MM.1S (cell line): ENCODE results near the gene GNE.

Experiments
- DNase-seq: peaks from one replicate; pipeline ENCODE4 v3.0.0-alpha.2; 2015
- H2AFZ ChIP-seq: fragments of 300-600 bp; sonication (generic); 2 replicates; pipeline ENCODE4 v1.6.0; 2016; ENCODE audit warnings: antibody characterized with exemption, low read length
- H3F3A ChIP-seq: fragments of 300-600 bp; sonication (generic); 2 replicates; pipeline ENCODE4 v1.6.1; 2016; ENCODE audit warnings: mild to moderate bottlenecking, antibody characterized with exemption, low read length, moderate library complexity, mixed read lengths; ENCODE audit not compliant: insufficient read depth
- H3K27ac ChIP-seq: fragments of 300-600 bp; sonication (generic); 2 replicates; pipeline ENCODE4 v1.5.1; 2016; ENCODE audit warnings: mild to moderate bottlenecking, low read length
- H3K27me3 ChIP-seq: fragments of 300-600 bp; sonication (generic); replicated peaks from 2 replicates; pipeline ENCODE4 v1.6.0; 2016; ENCODE audit warnings: low read length; ENCODE audit not compliant: insufficient read depth
- H3K36me3 ChIP-seq: fragments of 300-600 bp; sonication (generic); replicated peaks from 2 replicates; pipeline ENCODE4 v1.6.1; 2016; ENCODE audit warnings: mild to moderate bottlenecking, low read length, mixed read lengths; ENCODE audit not compliant: insufficient read depth
- H3K4me1 ChIP-seq: fragments of 300-600 bp; sonication (generic); 2 replicates; pipeline ENCODE4 v1.6.1; 2016; ENCODE audit warnings: low read length, mixed read lengths
- H3K4me2 ChIP-seq: fragments of 300-600 bp; sonication (generic); 2 replicates; pipeline ENCODE4 v1.6.0; 2016; ENCODE audit warnings: low read depth, low read length
- H3K4me3 ChIP-seq: fragments of 300-600 bp; sonication (generic); 2 replicates; pipeline ENCODE4 v1.5.1; 2016; ENCODE audit warnings: low read length, mixed read lengths
- H3K79me2 ChIP-seq: fragments of 300-600 bp; sonication (generic); 2 replicates; pipeline ENCODE4 v1.6.1; 2016; ENCODE audit warnings: mixed run types, low read length, mixed read lengths
- H3K9ac ChIP-seq: fragments of 300-600 bp; sonication (generic); 2 replicates; pipeline ENCODE4 v1.6.1; 2016; ENCODE audit warnings: low read length, mixed read lengths
- H3K9me2 ChIP-seq: fragments of 300-600 bp; sonication (generic); replicated peaks from 2 replicates; pipeline ENCODE4 v1.6.1; 2016; ENCODE audit warnings: mild to moderate bottlenecking, low read length, mixed read lengths; ENCODE audit not compliant: insufficient read depth
- H3K9me3 ChIP-seq: fragments of 300-600 bp; sonication (generic); replicated peaks from 2 replicates; pipeline ENCODE4 v1.6.1; 2016; ENCODE audit warnings: mild to moderate bottlenecking, low read length, mixed read lengths; ENCODE audit not compliant: insufficient read depth
- H4K20me1 ChIP-seq: fragments of 300-600 bp; sonication (generic); 2 replicates; pipeline ENCODE4 v1.6.1; 2016; ENCODE audit warnings: mild to moderate bottlenecking, low read length, moderate library complexity, mixed read lengths; ENCODE audit not compliant: insufficient read depth
- CTCF ChIP-seq: fragments of 300-600 bp; sonication (generic); IDR thresholded peaks from 2 replicates; pipeline ENCODE4 v1.5.1; 2016; ENCODE audit warnings: antibody characterized with exemption, low read length, mixed read lengths
- EZH2 ChIP-seq: fragments of 300-600 bp; sonication (generic); optimal IDR thresholded peaks from 2 replicates; pipeline ENCODE3; 2017; ENCODE audit warnings: low read depth, mild to moderate bottlenecking, antibody characterized with exemption, low read length, mixed read lengths
- EZH2phosphoT487 ChIP-seq: fragments of 300-600 bp; sonication (generic); IDR thresholded peaks from 2 replicates; pipeline ENCODE4 v1.6.1; 2018; ENCODE audit warnings: antibody characterized with exemption, low read length

Gene GNE

GRCh38 chr9:36169708-36170107 is 88.5 kb downstream of the GNE start:
- Histone ChIP-seq H3K9me3 (no peaks in the 10 kb centered on the region), H2AFZ (no peak overlapping the region), H3F3A (0 out of 2 replicates have a peak, but pooled peaks cover 3% of the 10 kb centered on the region), H3K79me2 (no peaks in the 10 kb centered on the region), H3K9ac (no peak overlapping the region), H3K36me3 (no peaks in the 10 kb centered on the region), H3K27me3 (no peaks in the 10 kb centered on the region), H3K9me2 (no peaks in the 10 kb centered on the region), H3K4me3 (no peak overlapping the region), H3K4me1 (no peaks in the 10 kb centered on the region), H4K20me1 (no peaks in the 10 kb centered on the region), H3K4me2 (no peak overlapping the region), H3K27ac (no peak overlapping the region)
- no peak for DNase-seq
- no peak for TF ChIP-seq CTCF
- no peak for TF ChIP-seq EZH2phosphoT487
- TF ChIP-seq EZH2 = no peak

- H3K4me1 ChIP-seq = no peaks in the 10 kb centered on the region
- H4K20me1 ChIP-seq = no peaks in the 10 kb centered on the region
- TF ChIP-seq EZH2phosphoT487 (no peak), CTCF (no peak), EZH2 (no peak)
- no peaks in the 10 kb centered on the region for H3K27me3 ChIP-seq
- H3F3A ChIP-seq = 0 out of 2 replicates have a peak, but pooled peaks cover 3% of the 10 kb centered on the region
- no peak within 1 kb of the TSS for H3K4me3 ChIP-seq
- no peak within 1 kb of the TSS for H3K4me2 ChIP-seq
- no peaks in the 10 kb centered on the region for H3K9me3 ChIP-seq
- H2AFZ ChIP-seq = no peak within 1 kb of the TSS
- H3K36me3 ChIP-seq = no peaks in the 10 kb centered on the region
- H3K79me2 ChIP-seq = no peaks in the 10 kb centered on the region
- no peak within 1 kb of the TSS for H3K9ac ChIP-seq
- no peak within 1 kb of the TSS for H3K27ac ChIP-seq
- no peak for DNase-seq
- H3K9me2 ChIP-seq = no peaks in the 10 kb centered on the region
Observed at GRCh38 chr9:36169166-36169565, 89.1 kb downstream of the GNE start, which contains the start of gene CCIN. CCIN (plus strand) TSS chr9:36169388; CDS start chr9:36169503, 115 bp downstream.

GRCh38 chr9:36166168-36166927 is 91.9 kb downstream of the GNE start:
- H2AFZ ChIP-seq = peak overlapping the region; percentile 94
- no peaks in the 10 kb centered on the region for H3K79me2 ChIP-seq
- H3K36me3 ChIP-seq = no peaks in the 10 kb centered on the region
- H3K9me3 ChIP-seq = no peaks in the 10 kb centered on the region
- no peaks in the 10 kb centered on the region for H4K20me1 ChIP-seq
- peak; percentile 86 for DNase-seq
- 0 out of 2 replicates have a peak, but pooled peaks cover 3% of the 10 kb centered on the region for H3F3A ChIP-seq
- peak overlapping the region; percentile 80 for H3K4me2 ChIP-seq
- no peaks in the 10 kb centered on the region for H3K4me1 ChIP-seq
- H3K9ac ChIP-seq = peak overlapping the region; percentile 17; the same call in 1 of the 2 replicates
- no peaks in the 10 kb centered on the region for H3K27me3 ChIP-seq
- no peaks in the 10 kb centered on the region for H3K9me2 ChIP-seq
- H3K27ac ChIP-seq = no peak overlapping the region
- TF ChIP-seq EZH2phosphoT487 (no peak), CTCF (peak; percentile 91)
- H3K4me3 ChIP-seq = peak overlapping the region; percentile 76
